ENCODE measurements around the gene PSG2.
"Not testable (repeated sequence)": the region's sequence is repeated elsewhere in the genome, so short reads cannot be mapped to it uniquely, and the experiment has no call there.

The PSG2 gene

DNA sequence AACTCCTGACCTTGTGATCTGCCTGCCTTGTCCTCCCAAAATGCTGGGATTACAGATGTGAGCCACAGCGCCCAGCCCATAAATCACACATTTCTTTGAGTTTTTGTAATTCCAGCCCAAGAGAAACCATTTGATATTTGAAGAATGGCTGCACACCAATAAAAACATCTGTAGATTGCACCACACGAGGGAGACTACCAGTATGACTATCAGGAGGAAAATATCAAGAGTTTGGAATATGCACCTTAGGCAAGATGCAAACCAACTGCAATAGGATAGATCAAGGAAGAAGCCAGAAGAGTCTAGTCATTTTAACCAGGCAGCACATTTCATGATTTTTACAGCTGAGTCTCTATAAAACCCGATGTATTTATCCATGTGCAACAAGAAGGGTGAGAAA is 20.1 kb downstream of the PSG2 start:
- not testable (repeated sequence) for DNase-seq

DNA sequence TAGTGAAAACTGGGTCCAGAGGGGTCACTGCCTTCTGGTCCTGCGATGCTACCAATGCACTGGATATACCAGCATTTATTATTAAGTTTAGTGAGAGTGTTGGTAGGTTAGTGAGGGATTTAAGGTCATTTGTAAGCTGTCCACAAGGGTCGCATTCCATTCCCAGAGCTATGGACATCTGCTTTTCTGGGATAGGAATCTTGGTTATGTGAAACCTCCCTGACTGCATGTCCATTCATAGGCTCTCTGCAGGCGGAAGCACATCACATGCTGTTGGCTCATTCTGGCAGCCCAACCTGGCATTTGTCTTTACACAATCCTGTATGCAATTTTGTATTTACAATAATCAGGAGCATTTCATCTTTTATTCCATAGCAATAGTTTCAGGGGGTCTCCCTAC is 21.2 kb downstream of the PSG2 start:
- not testable (repeated sequence) for DNase-seq

DNA sequence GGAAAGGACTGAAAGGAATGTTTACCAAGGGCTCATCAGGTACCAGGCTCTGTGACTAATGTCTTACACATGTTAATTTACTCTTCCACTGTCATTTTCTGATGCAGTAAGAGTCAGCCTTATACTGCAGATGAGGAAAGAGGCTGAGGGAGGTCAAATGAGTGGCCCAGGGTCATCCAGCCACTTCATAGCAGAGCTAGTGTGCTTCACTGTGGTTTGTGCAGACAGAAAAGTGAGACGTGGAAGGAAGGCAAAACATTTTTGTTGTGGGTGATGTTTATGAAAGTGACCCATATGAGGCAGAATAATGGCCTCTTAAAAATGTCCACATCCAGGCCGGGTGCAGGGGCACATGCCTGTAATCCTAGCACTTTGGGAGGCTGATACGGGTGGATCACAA is 22.2 kb downstream of the PSG2 start:
- DNase-seq, result not testable (repeated sequence)

DNA sequence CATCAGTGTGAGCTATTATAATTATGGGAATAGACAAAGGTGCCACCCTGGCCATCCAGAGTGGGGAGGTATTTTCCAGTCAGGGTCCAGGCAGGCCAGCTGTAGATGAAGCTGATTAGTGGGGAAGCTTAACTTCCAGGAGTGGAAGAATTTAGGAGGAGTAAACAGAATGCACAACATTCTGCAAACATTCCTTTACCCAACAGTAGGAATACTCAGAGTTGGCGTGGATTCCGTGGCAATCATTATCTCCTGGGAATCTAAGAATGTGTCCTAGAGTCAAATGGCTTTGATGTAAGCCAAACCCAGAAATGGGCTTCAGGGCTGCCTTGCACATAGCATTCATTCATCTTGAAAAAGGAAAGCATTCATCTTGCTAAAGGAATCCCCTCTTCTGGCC is 23.0 kb downstream of the PSG2 start:
- not testable (repeated sequence) for DNase-seq

DNA sequence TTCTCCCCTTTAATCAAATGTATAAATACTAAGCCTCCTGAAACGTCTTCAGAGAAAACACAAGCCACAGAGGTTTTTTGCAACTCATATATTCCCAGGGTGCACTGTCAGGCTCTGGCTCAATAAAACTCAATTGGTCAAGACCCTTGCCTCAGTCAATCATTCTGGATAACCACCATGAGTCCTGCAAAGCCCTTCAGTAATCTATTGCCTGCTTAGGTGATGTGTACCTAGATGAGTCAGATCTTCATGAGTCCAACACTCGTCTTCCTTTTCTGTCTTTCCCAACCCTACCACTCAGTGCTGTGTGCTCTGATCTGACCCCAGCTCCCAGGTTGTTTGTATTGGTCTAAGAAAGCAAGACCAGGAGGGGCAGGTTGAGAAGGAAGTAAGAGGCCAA is 24.1 kb downstream of the PSG2 start:
- not testable (repeated sequence) for DNase-seq

- not testable (repeated sequence) for DNase-seq
Measured at GRCh38 chr19:43047966-43048365, 34.5 kb downstream of the PSG2 start.

- not testable (repeated sequence) for DNase-seq
Measured at GRCh38 chr19:43046578-43046977, 35.9 kb downstream of the PSG2 start.

DNA sequence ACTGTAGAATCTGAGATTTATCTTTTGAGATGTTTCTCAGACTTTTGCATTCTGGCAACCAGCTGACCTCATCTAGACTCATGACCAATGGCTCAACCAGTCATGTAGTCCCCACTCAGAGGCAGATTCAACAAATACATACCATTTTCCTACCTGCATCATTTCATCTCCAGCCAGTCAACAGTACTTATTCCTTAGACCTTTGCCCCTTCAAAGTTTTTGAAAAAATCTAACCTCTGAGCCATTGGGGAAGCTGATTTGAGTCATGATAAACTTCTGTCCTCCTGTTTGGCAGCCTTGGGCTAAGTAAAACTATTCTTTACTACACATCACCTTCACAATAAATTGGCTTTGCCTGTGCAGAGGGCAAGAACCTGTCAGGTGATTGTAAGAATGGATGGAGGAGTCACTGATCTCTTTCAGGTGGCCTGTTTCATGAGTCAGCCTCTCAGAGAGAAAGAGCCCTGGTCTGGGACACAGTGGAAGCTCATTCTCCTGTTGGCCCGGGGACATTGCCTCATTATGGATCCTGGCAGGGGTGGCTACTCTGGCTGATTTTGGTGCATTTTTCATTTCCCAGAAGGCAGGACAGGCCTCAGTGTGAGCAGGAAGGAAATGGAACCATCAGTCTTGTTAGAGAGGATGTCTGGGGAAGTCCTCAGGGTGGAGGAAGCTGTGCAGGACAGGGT is 38.9 kb downstream of the PSG2 start:
- not testable (repeated sequence) for DNase-seq

DNA sequence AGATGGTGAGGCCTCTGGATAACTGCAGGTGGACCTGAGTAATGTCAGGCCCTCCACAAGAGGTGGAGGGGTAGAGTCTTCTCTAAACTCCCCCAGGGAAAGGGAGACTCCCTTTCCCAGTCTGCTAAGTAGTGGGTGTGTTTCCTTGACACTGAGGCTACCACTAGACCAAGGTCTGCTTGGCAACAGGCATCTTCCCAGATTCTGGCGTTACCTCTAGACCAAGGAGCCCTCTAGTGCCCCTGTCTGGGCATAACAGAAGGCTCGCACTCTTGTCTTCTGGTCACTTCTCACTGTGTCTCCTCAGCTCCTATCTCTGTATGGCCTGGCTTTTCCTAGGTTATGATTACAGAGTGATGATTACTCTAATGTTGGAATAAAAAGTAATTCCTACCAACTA is 50.9 kb downstream of the PSG2 start:
- DNase-seq, result not testable (repeated sequence)

DNA sequence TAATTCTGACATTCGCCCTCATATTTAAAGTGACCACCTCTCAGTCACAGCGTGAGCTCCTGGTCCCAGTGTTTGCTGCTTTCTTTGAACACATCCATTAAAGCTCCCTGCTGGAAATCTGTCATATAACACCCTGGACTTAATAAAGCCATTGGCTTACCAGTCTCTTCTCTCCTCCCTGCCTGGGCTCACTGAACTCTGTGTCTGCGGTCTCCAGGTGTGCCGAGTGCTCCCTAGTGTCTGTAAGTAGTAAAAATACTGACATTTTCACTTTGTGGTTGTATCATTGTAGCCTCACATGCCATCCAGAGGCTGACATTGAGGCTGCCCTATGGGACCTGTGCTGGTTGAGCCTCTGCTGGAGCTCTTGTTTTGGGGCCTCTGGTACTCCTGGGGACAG is 53.6 kb downstream of the PSG2 start:
- no peak for DNase-seq

GRCh38 chr19:43027985-43028384 is 54.5 kb downstream of the PSG2 start:
- DNase-seq, result not testable (repeated sequence)

DNA sequence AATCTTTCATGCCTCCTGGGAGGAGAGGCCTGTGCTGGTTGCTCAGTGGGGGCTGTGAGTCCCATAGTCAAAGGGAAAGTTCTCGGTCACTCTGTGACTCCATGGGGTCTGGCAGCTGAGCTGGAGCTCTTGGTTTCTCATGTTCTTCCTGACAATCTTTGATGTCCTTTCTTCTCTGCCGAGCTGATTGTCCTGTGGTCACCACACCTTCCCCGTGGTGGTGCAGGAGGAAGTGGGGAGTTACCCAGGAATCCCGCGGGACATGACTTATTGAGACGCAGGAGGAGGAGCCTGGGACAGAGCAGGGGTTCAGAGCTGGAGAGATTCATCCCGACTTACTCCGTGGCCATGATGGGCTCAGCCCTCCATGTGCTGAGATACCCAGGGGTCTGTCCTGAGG is 55.4 kb downstream of the PSG2 start:
- DNase-seq, result not testable (repeated sequence)

DNA sequence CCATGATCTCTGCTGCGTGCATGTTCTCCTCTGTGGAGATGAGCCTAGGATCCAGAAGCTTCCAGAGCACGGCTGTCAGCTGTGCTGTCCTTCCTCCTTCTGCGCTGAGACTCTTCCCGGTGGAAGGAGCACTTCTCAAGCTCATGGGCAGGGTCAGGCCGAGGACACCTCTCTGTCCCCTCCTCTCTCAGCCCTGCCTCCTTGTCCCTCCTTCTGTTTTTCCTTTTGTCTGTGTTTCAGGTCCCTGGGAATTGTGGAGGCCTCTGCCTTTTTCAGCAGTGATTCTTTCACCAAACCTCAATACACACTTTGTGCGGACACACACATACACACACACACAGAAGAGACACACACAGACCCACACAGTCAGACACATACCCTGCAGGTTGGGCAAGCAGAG is 56.1 kb downstream of the PSG2 start, which contains the start of gene PSG11:
Gene PSG11 (minus strand): TSS at position 101 of the 400 bp plus-strand sequence. CDS start 97 bp downstream, at position 4.
- DNase-seq, result not testable (repeated sequence)

DNA sequence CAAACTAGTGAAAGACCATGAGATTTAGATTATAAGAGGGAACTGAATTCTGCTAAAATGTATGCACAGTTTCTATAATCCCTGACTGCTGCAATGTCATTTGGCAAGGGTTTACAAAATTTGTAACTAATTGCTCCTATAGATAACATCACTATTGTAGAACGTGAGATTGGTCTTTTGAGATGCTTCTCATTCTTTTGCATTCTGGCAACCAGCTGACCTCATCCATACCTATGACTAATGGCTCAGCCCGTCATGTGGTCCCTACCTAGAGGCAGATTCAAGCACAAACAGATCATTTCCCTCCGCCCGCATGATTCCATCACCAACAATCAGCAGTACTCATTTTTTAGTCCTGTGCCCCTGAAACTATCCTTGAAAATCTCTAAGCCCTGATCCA is 60.4 kb downstream of the PSG2 start:
- not testable (repeated sequence) for DNase-seq

DNA sequence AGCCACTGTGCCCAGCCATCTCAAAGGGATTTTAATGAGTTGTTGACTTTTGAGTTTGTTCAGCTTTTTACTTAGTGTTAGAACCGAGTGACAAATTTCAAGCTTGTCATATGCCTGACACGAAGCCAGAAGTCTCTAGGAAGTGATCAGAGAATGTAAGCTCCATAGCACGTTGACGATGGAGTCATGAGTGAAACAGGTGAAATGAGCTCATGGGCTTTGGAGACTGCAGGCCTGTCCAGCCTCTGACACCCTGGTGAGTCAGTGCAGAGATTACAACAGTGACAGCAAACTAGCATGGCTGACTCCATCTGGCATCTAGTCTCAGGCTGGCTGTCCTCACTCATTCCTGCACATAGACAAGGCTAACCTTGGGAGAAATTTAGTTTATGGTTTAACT is 60.9 kb downstream of the PSG2 start:
- DNase-seq, result not testable (repeated sequence)

- DNase-seq, result not testable (repeated sequence)
Measured at GRCh38 chr19:43019588-43019987, 62.9 kb downstream of the PSG2 start.
